HepG2 (cell line): ENCODE data around the gene VILL. TPM values are rescaled to one million over a fixed set of nuclear protein-coding genes. Genes with fewer than 3 reads are reported as not detected.

Experiments
- ATAC-seq: fragments of 200-7000 bp; cut with Tn5 transposase; 3 replicates; pipeline ENCODE4 v1.9.1; 2020; ENCODE audit warnings: mild to moderate bottlenecking, moderate library complexity
- BruUV-seq: library from RNA; stranded (reverse); fragments of 400-500 nt; replicated peaks from 2 replicates; lab custom pipeline; 2021; lab: Mats Ljungman, UMichigan
- CTCF ChIA-PET: fragments of 300-600 bp; formaldehyde crosslinking; extraction: SDS; loops from one replicate; lab custom pipeline; 2021; ENCODE audit warnings: low total read pairs, inconsistent platforms, low intra/inter-chr PET ratio; lab: Yijun Ruan, JAX
- POLR2A ChIA-PET: fragments of 350-600 bp; sonication (Branson Sonifier 250); formaldehyde crosslinking; loops from one replicate; lab custom pipeline; 2020; ENCODE audit warnings: antibody characterized with exemption, inconsistent platforms; lab: Yijun Ruan, JAX
- DNase-seq: peaks from one replicate; pipeline ENCODE4 v3.0.0-alpha.2; 2015; ENCODE audit warnings: low spot score
- FAIRE-seq: peaks from 3 replicates; lab custom pipeline; 2011; peaks lifted over from hg19 to GRCh38; lab: Jason Lieb, UNC
- H2AFZ ChIP-seq: one replicate; pipeline ENCODE4 v1.6.1; 2011; ENCODE audit warnings: low read length, inconsistent platforms
- H3K27ac ChIP-seq: fragments of 300-600 bp; 3 replicates; pipeline ENCODE4 v1.8.0; 2011; ENCODE audit warnings: mixed run types, mild to moderate bottlenecking, mixed read lengths, low read length, inconsistent platforms; ENCODE audit not compliant: insufficient read depth; ENCODE audit errors: extremely low read length
- H3K27me3 ChIP-seq, 2 experiments: fragments of 200-600 bp in 1 of 2; 2 replicates in 1 of 2; 3 replicates in 1 of 2; pipeline versions ENCODE4 v1.6.0 to v1.8.0; 2011; ENCODE audit warnings: low read length in 2 of 2, mild to moderate bottlenecking in 2 of 2, moderate library complexity in 2 of 2, inconsistent platforms in 1 of 2; ENCODE audit not compliant: insufficient read depth in 2 of 2, control insufficient read depth in 1 of 2
- H3K36me3 ChIP-seq, 2 experiments: fragments of 200-600 bp in 1 of 2; replicated peaks in 1 of 2; 2 replicates in 1 of 2; 3 replicates in 1 of 2; pipeline versions ENCODE4 v1.5.1 to v1.8.0; 2011; ENCODE audit warnings: low read length in 2 of 2, inconsistent platforms in 1 of 2; ENCODE audit not compliant: insufficient read depth in 2 of 2, control insufficient read depth in 1 of 2
- H3K4me1 ChIP-seq: 2 replicates; pipeline ENCODE4 v1.5.1; 2012; ENCODE audit warnings: low read length, inconsistent platforms; ENCODE audit not compliant: insufficient read depth
- H3K4me2 ChIP-seq: 2 replicates; pipeline ENCODE4 v1.6.0; 2011; ENCODE audit warnings: low read depth, low read length, inconsistent platforms
- H3K4me3 ChIP-seq, 3 experiments: fragments of 200-600 bp in 1 of 3; sonication (generic), shearing (Covaris generic) in 1 of 3; replicated peaks in 1 of 3; 2 replicates each; pipeline ENCODE4 v1.5.1; 2011 to 2016; ENCODE audit warnings: low read length in 3 of 3, inconsistent platforms in 2 of 3, low read depth in 2 of 3, mild to moderate bottlenecking in 2 of 3, control low read depth in 1 of 3, mixed read lengths in 1 of 3; ENCODE audit not compliant: insufficient read depth in 1 of 3
- H3K79me2 ChIP-seq: one replicate; pipeline ENCODE4 v1.6.1; 2011; ENCODE audit warnings: low read length, inconsistent platforms; ENCODE audit not compliant: insufficient read depth
- H3K9ac ChIP-seq: 2 replicates; pipeline ENCODE4 v1.6.0; 2011; ENCODE audit warnings: mild to moderate bottlenecking, low read depth, low read length, inconsistent platforms; ENCODE audit not compliant: insufficient read depth
- H3K9me3 ChIP-seq: 2 replicates; pipeline ENCODE4 v1.5.1; 2012; ENCODE audit warnings: mild to moderate bottlenecking, low read length
- H4K20me1 ChIP-seq: 2 replicates; pipeline ENCODE4 v1.6.0; 2011; ENCODE audit warnings: inconsistent platforms, mild to moderate bottlenecking, low read length, moderate library complexity; ENCODE audit not compliant: insufficient read depth
- ARNT ChIP-seq: fragments of 450-650 bp; IDR thresholded peaks from 2 replicates; pipeline ENCODE4 v1.6.1; 2017
- ERF ChIP-seq: IDR thresholded peaks from 2 replicates; pipeline ENCODE4 v1.6.1; 2018; ENCODE audit warnings: missing biosample characterization, missing genetic modification reagents
- FOXP1 ChIP-seq, 2 experiments: fragments of 450-650 bp in 1 of 2; IDR thresholded peaks; 2 replicates each; pipeline ENCODE4 v1.6.1; 2017 to 2018; ENCODE audit warnings: antibody characterized with exemption in 1 of 2
- KLF13 ChIP-seq: sonication (generic); formaldehyde crosslinking; IDR thresholded peaks from 2 replicates; pipeline ENCODE4 v1.4.0; 2020; ENCODE audit warnings: mild to moderate bottlenecking, missing genetic modification reagents
- POLR2AphosphoS5 ChIP-seq: IDR thresholded peaks from 2 replicates; pipeline ENCODE4 v1.6.1; 2012; ENCODE audit warnings: low read depth, low read length
- SRSF9 ChIP-seq: fragments of 200-400 bp; formaldehyde crosslinking; IDR thresholded peaks from 2 replicates; pipeline ENCODE4 v1.6.1; 2018; ENCODE audit warnings: borderline replicate concordance, mild to moderate bottlenecking, low read depth, low read length; ENCODE audit not compliant: insufficient read depth, poor library complexity, severe bottlenecking
- ZFX ChIP-seq: sonication (generic); formaldehyde crosslinking; IDR thresholded peaks from 2 replicates; pipeline ENCODE4 v1.4.0; 2020; ENCODE audit warnings: mild to moderate bottlenecking, low read depth, missing genetic modification reagents, moderate library complexity
- ZNF12 ChIP-seq: sonication (generic); formaldehyde crosslinking; IDR thresholded peaks from 2 replicates; pipeline ENCODE4 v1.5.0; 2020; ENCODE audit warnings: missing genetic modification reagents
- ZNF672 ChIP-seq: sonication (generic); formaldehyde crosslinking; IDR thresholded peaks from 2 replicates; pipeline ENCODE4 v1.8.1; 2022; ENCODE audit warnings: missing genetic modification reagents
- ZNF839 ChIP-seq: sonication (generic); formaldehyde crosslinking; IDR thresholded peaks from 2 replicates; pipeline ENCODE4 v1.4.0; 2020; ENCODE audit warnings: missing genetic modification reagents, mild to moderate bottlenecking, borderline replicate concordance
- WGBS: methylation state at CpG from one replicate; pipeline ENCODE4 v1.1.6; 2017; ENCODE audit warnings: low lambda C conversion rate; 5-methylcytosine and 5-hydroxymethylcytosine counted together
- in situ Hi-C: cut with HindIII; loops from 2 replicates; pipeline ENCODE4 v1.10.0; 2017; ENCODE audit warnings: low pct_unique_long_range_greater_than_20kb; ENCODE audit not compliant: extremely low pct_ligation_motif_present
- intact Hi-C: fragments of 100-400 bp; cut with micrococcal nuclease; formaldehyde crosslinking; loops from one replicate; pipeline ENCODE4 v1.10.0; 2022; ENCODE audit not compliant: unreplicated experiment
- polyA plus RNA-seq, 8 experiments: library from polyadenylated mRNA; depleted of rRNA in 3 of 8; stranded (reverse) in 7 of 8; unstranded in 1 of 8; fragments of >200 nt; fragmentation: Illumina TruSeq in 4 of 8; extraction: Trizol in 4 of 8; gene quantifications; 2 replicates each; pipeline versions ENCODE4 v1.2.1 to v1.2.3, GENCODE V29; 2011 to 2016; ENCODE audit warnings: low read depth in 4 of 8, missing spikeins in 1 of 8, mixed read lengths in 1 of 8; ENCODE audit not compliant: insufficient read depth in 1 of 8
- total RNA-seq, 5 experiments: library from RNA; depleted of rRNA; stranded (reverse); fragments of >200 nt; fragmentation: Illumina TruSeq; extraction: Trizol; gene quantifications; 2 replicates each; pipeline ENCODE4 v1.2.3, GENCODE V29; 2016; ENCODE audit warnings: low read depth in 1 of 5
- TF ChIP-seq, protein P1 (sequence below): sonication (generic); formaldehyde crosslinking; IDR thresholded peaks from 2 replicates; pipeline ENCODE4 v1.4.0; 2020; ENCODE audit warnings: missing genetic modification reagents

The VILL gene
- total and polyA plus RNA-seq, 2 of the 13 experiments (the other 11 are each of a cell fraction or from before 2014, with no cell fraction given): 3.2 to 5.3 TPM

DNA sequence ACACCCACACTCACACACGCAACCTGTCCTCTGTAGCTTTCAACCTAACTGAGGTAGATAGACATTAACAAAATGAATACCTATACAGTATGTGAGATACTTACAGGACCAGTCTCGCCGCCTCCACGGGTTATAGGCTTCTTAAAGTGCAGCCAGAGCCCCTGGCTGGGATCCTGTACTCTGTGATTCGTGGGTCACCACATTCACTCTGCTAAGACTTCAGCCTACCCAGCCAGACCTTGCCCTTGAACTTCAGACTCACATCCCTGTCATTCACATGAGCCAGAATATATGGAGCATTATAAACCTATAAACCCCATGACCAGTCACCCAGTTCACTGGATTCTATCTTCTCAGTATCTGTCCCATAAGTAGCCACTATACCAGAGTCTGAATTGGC, 49.8 kb downstream of the VILL start:
- no peak; the same call in 2 of the 3 replicates for ATAC-seq
- no peaks in the 10 kb centered on the region for H3K9me3 ChIP-seq
- no TSS peak for BruUV-seq
- intact Hi-C loops (no loop called here), in situ Hi-C loops (no loop called here)
- H3K4me2 ChIP-seq: no peak overlapping the region
- WGBS: 38% methylated on average over 2 of the region's 5 CpGs
- H3K36me3 ChIP-seq: no peaks in the 10 kb centered on the region
- no peaks in the 10 kb centered on the region for H4K20me1 ChIP-seq
- no peaks in the 10 kb centered on the region for H3K4me1 ChIP-seq
- no peak for FAIRE-seq
- H3K27ac ChIP-seq: no peak overlapping the region
- no peaks in the 10 kb centered on the region for H3K79me2 ChIP-seq
- TF ChIP-seq ZNF672 (CRISPR knock-in tag): no peak
- no peak for TF ChIP-seq FOXP1 (IDR thresholded peaks at IDR 0.05)
- TF ChIP-seq FOXP1 (CRISPR knock-in tag; IDR thresholded peaks at IDR 0.05): no peak
- no peak for TF ChIP-seq ZNF12 (CRISPR knock-in tag)
- TF ChIP-seq ZFX (CRISPR knock-in tag): no peak
- TF ChIP-seq, protein P1, sequence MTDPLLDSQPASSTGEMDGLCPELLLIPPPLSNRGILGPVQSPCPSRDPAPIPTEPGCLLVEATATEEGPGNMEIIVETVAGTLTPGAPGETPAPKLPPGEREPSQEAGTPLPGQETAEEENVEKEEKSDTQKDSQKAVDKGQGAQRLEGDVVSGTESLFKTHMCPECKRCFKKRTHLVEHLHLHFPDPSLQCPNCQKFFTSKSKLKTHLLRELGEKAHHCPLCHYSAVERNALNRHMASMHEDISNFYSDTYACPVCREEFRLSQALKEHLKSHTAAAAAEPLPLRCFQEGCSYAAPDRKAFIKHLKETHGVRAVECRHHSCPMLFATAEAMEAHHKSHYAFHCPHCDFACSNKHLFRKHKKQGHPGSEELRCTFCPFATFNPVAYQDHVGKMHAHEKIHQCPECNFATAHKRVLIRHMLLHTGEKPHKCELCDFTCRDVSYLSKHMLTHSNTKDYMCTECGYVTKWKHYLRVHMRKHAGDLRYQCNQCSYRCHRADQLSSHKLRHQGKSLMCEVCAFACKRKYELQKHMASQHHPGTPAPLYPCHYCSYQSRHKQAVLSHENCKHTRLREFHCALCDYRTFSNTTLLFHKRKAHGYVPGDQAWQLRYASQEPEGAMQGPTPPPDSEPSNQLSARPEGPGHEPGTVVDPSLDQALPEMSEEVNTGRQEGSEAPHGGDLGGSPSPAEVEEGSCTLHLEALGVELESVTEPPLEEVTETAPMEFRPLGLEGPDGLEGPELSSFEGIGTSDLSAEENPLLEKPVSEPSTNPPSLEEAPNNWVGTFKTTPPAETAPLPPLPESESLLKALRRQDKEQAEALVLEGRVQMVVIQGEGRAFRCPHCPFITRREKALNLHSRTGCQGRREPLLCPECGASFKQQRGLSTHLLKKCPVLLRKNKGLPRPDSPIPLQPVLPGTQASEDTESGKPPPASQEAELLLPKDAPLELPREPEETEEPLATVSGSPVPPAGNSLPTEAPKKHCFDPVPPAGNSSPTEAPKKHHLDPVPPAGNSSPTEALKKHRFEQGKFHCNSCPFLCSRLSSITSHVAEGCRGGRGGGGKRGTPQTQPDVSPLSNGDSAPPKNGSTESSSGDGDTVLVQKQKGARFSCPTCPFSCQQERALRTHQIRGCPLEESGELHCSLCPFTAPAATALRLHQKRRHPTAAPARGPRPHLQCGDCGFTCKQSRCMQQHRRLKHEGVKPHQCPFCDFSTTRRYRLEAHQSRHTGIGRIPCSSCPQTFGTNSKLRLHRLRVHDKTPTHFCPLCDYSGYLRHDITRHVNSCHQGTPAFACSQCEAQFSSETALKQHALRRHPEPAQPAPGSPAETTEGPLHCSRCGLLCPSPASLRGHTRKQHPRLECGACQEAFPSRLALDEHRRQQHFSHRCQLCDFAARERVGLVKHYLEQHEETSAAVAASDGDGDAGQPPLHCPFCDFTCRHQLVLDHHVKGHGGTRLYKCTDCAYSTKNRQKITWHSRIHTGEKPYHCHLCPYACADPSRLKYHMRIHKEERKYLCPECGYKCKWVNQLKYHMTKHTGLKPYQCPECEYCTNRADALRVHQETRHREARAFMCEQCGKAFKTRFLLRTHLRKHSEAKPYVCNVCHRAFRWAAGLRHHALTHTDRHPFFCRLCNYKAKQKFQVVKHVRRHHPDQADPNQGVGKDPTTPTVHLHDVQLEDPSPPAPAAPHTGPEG (CRISPR knock-in tag): no peak
- no peak for TF ChIP-seq SRSF9
- no peak for TF ChIP-seq ARNT
- no peak for TF ChIP-seq ERF (CRISPR knock-in tag)
- TF ChIP-seq KLF13 (CRISPR knock-in tag): no peak
- TF ChIP-seq POLR2AphosphoS5: no peak
- no peak for TF ChIP-seq ZNF839 (CRISPR knock-in tag)
- ChIA-PET POLR2A (no interaction called here), CTCF (no interaction called here)
- DNase-seq: no peak
- peaks cover 3 to 30% of the 10 kb centered on the region in 2 experiments; a peak in 3 of 5 replicates for H3K27me3 ChIP-seq
- no peak overlapping the region for H3K4me3 ChIP-seq
- H2AFZ ChIP-seq: no peak overlapping the region
- H3K9ac ChIP-seq: no peak overlapping the region
